Activated CD8-positive, alpha-beta memory T cell treated with anti-CD3 and anti-CD28 coated beads for 36 hours (primary cell): Measurements from ENCODE around the gene ZNF518B. TPM values are rescaled to one million over a fixed set of nuclear protein-coding genes. Genes with fewer than 3 reads are reported as not detected.

Source experiments
- CTCF ChIA-PET: fragments of 350-600 bp; sonication (Branson Sonifier 250); formaldehyde crosslinking; loops from one replicate; lab custom pipeline; 2021; ENCODE audit warnings: antibody characterized with exemption; lab: Charles Lee
- POLR2A ChIA-PET: fragments of 350-600 bp; sonication (Branson Sonifier 250); formaldehyde crosslinking; loops from one replicate; lab custom pipeline; 2021; ENCODE audit warnings: antibody characterized with exemption; lab: Charles Lee
- total RNA-seq, 2 experiments: library from RNA; stranded (reverse); gene quantifications; one replicate each; pipeline ENCODE4 v1.2.3, GENCODE V29; 2021

The ZNF518B gene
- total RNA-seq: 10 to 100 TPM; 13.0 to 18.4 TPM

DNA sequence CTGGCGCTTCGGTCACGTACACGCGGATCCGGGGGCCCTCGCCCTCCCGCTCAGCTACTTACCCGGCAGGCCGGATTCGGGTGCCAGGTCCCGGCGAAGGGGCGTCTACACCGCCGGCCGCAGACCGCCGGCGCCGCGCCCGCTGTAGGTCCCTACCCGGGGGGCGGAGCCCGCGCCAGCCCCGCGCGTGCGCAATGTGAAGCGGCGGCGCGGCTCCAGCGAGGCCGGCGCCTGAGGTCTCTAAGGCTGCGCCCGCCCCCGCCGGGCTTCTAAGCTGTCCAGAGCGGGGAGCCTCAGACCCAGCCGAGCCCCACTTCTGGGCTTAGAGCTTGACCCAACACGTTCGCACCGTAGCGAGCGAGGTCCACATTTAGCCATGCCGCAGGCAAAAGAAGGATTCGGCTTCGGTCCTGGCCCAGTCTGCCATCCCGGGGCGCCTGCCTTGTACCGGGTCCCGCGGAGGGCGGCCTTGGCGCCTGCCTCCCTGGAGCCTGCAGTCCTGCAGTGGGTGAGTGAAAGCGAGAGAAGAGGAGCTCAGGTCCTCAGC lies at the start of gene ZNF518B:
Gene ZNF518B, minus strand, starts transcription at position 172 of the 547 bp plus-strand sequence. CDS start 11,098 bp downstream, outside the sequence.
- ChIA-PET CTCF (interaction anchor here (0.8 to 1.6 kb wide), 3 partner anchors 10 to 340 kb away, joined by 3 to 4 read pairs (median 3); no protein-coding TSS in a partner anchor), POLR2A (interaction anchor here (1.1 to 1.5 kb wide), 3 partner anchors 340 to 345 kb away, joined by 4 to 7 read pairs (median 4); no protein-coding TSS in a partner anchor)

GRCh38 chr4:10506077-10506476 lies 48.9 kb upstream of the ZNF518B start:
- CTCF ChIA-PET: no interaction called here
- POLR2A ChIA-PET: no interaction called here

GRCh38 chr4:10504570-10505179 lies 47.4 kb upstream of the ZNF518B start:
- CTCF ChIA-PET: no interaction called here

GRCh38 chr4:10502717-10503116 lies 45.5 kb upstream of the ZNF518B start:
- CTCF ChIA-PET: no interaction called here
- POLR2A ChIA-PET: no interaction called here

More at GRCh38 chr4:10504570-10505179, 47.4 kb upstream of the ZNF518B start:
- POLR2A ChIA-PET: no interaction called here

DNA sequence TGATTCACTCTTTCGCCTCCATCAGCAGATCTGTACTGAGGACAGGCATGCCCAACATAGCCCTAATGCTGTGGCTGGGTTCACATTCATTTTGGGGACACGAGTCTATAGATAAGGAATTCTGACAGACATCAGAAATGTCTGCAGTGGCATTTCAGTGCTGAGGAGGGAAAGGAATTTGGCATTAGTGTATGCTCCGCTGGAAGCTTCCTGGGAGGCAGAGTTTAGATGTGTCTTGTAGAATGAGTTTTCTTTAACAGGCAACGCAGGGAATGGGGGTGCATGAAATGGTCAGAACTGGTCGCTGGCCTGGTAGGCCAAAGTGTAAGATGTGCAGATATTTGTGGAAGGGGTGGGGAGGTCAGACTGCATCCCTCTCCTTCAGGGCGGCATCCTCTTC lies 43.5 kb upstream of the ZNF518B start:
- ChIA-PET CTCF (no interaction called here), POLR2A (no interaction called here)

GRCh38 chr4:10496200-10496599 lies 39.0 kb upstream of the ZNF518B start:
- ChIA-PET POLR2A (no interaction called here), CTCF (no interaction called here)

GRCh38 chr4:10495651-10496050 lies 38.4 kb upstream of the ZNF518B start:
- CTCF ChIA-PET: no interaction called here
- POLR2A ChIA-PET: no interaction called here

GRCh38 chr4:10492464-10492863 lies 35.2 kb upstream of the ZNF518B start:
- ChIA-PET CTCF (no interaction called here), POLR2A (no interaction called here)

DNA sequence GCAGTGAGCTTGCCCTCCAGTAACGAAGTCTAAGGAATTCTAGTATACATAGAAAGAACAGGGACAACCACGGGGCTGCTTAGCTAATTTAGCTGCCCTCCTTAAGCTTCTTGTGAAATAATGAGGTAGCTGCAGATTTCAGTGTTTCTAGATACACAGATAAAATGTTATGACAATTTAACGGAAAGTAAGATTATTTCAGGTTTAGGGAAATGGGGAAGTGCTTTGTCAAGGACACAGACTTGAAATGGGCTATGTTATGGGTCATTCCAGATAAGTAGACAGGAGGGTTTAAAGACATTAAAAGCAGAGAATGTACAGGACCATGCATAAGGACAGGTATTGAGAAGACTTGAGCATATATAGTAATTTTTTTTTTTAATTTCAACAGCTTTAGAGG lies 34.2 kb upstream of the ZNF518B start:
- POLR2A ChIA-PET: no interaction called here
- CTCF ChIA-PET: no interaction called here

- ChIA-PET CTCF (no interaction called here), POLR2A (no interaction called here)
Observed at GRCh38 chr4:10490996-10491395, 33.8 kb upstream of the ZNF518B start.

- ChIA-PET POLR2A (no interaction called here), CTCF (no interaction called here)
Observed at GRCh38 chr4:10482913-10483312, 25.7 kb upstream of the ZNF518B start.

- ChIA-PET CTCF (interaction anchor here (0.7 kb wide), 1 partner anchor 292 kb away, joined by 3 read pairs; no protein-coding TSS in a partner anchor), POLR2A (no interaction called here)
Observed at GRCh38 chr4:10480616-10481015, 23.4 kb upstream of the ZNF518B start.

- ChIA-PET POLR2A (no interaction called here), CTCF (no interaction called here)
Observed at GRCh38 chr4:10478621-10479020, 21.4 kb upstream of the ZNF518B start.

DNA sequence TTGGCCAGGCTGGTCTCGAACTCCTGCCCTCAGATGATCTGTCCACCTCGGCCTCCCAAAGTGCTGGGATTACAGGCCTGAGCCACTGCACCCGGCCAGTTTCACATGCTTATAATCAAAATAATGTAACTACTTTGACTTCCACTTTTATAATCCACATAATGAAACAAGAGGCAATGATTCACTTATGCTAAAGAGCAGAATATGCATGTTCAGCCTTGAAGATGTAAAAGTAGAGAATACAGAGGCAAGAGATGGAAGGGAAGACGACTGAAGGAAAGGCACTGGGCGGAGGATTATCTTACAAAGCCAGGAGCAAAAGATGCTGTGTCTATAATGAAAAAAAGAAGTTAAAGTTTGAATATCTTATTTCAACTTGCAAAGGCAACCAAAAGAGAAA lies 13.3 kb upstream of the ZNF518B start:
- POLR2A ChIA-PET: no interaction called here

DNA sequence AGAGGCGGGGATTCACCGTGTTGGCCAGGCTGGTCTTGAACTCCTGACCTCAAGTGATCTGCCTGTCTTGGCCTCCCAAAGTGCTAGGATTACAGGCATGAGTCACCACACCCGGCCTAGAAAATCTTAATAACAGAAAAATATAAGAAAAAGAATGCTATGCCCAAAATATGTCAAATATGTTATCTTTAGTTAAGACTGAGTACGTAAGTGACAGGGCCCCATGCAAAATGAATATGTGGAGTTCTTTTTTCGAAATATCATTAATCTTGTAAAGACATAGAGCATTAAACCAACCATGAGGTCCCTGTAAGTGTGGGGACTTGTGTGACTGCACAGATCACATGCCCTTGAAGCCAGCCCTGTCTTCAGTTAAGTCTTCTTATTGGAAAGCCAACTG lies 8.9 kb upstream of the ZNF518B start:
- ChIA-PET POLR2A (no interaction called here), CTCF (no interaction called here)

More for the DNA sequence above, 13.3 kb upstream of the ZNF518B start:
- CTCF ChIA-PET: no interaction called here

DNA sequence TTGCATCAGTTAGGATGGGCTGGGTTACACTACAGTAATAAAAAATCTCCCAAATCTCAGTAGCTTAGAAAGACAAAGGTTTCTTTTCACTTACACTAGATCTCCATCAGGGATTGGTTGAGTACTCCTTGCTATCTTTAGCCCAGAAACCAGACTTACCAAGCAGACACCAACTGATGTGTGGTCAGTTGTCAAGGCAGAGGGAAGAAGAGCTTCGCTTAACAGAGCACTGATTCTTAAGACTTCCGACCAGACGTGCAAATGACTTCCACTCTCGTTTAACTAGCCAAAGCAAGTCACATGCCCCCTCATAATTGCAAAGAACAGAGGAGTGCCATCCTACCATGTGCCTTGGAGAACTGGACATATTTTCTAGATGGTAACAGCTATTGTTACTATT lies 5.7 kb upstream of the ZNF518B start:
- ChIA-PET CTCF (interaction anchor here (0.6 to 2.9 kb wide), 3 partner anchors 10 to 75 kb away, joined by 3 to 14 read pairs (median 4); no protein-coding TSS in a partner anchor), POLR2A (no interaction called here)

DNA sequence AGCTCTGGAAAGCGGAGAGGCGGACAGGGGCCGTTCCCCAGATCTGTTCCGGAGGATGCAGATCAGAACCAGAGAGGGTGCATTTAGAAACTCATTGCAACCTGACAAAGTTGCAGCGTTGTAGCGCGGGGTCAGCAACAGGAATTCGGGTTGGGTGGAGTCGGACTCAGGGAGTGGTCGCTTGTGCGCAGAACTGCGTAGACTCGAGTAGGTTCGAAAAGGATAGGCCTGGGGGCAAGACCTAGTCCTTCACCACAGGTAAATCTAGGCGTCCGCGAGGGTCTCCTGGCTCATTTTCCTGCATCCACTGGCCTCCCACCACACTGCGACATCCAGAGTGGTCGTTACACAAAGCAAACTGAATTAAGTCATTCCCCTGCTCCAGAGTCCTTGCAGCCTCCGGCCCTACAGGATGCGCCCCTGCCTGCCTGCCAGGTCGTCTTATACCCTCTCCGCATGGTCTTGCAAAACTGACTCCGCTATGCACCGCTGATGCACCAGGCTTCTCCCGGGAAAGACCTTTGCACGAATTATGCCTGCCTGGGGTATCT lies 4.7 kb upstream of the ZNF518B start:
- POLR2A ChIA-PET: no interaction called here
- CTCF ChIA-PET: interaction anchor here (0.9 to 2.9 kb wide), 6 partner anchors 11 to 301 kb away, joined by 3 to 14 read pairs (median 4); no protein-coding TSS in a partner anchor

DNA sequence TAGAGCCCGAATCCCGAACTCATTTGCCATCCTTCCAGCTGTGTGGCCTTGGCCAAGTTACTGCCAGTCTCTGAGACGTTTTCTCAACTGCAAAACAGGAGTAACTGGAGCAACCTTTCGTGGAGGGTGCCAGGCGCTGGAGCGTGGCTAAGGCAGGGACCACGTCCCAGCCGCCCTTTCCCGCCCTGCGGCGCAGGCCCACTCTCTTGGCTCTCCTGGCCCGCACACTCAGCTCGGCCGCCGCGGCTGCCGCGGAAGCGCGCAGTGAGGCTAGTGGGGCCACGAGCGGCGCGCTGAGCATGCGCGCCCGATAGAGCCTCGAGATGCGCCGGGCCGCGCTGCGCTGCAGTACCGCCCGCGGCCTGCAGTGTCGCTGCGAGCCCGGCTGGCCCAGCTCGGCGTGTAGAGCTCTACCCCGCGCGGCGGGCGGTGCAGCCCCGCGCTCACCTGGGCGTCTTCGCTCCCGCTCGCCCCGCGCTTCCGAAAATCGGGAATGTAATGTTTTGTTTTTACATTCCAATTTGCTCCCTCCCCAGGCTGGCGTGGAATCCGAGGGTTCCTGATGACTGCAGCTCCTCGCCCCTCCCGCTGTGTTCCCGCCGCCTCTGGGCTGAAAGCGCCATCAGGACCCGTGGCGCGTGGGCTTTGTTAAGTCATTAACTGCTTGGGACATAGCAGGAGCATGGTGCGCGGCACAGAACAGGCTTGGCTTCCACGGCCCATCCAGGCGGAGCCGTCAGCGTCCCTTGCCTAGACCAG lies 4.0 kb upstream of the ZNF518B start:
- CTCF ChIA-PET: interaction anchor here (0.7 to 2.9 kb wide), 10 partner anchors 12 to 365 kb away, joined by 3 to 14 read pairs (median 3); no protein-coding TSS in a partner anchor

GRCh38 chr4:10460313-10461047 lies 3.3 kb upstream of the ZNF518B start:
- ChIA-PET CTCF (interaction anchor here (0.6 to 2.9 kb wide), 10 partner anchors 12 to 1239 kb away, joined by 3 to 14 read pairs (median 3); no protein-coding TSS in a partner anchor), POLR2A (interaction anchor here (0.6 to 1.4 kb wide), 2 partner anchors 280 to 439 kb away, joined by 3 to 10 read pairs; no protein-coding TSS in a partner anchor)

More for the DNA sequence above, 4.0 kb upstream of the ZNF518B start:
- POLR2A ChIA-PET: interaction anchor here (0.6 to 1.4 kb wide), 2 partner anchors 280 to 440 kb away, joined by 3 to 10 read pairs; no protein-coding TSS in a partner anchor
